OCI-LY3 (cell line): ENCODE data around the gene MIEF1.

Experiments
- CTCF ChIP-seq: fragments of 200-600, 300-600 bp; sonication (generic); IDR thresholded peaks from 2 replicates; pipeline ENCODE4 v1.5.1; 2014; ENCODE audit warnings: antibody characterized with exemption, low read length, low read depth
- EZH2phosphoT487 ChIP-seq: fragments of 200-600 bp; shearing (Covaris generic); IDR thresholded peaks from 2 replicates; pipeline ENCODE4 v1.6.1; 2018; ENCODE audit warnings: antibody characterized with exemption, mixed run types, low read depth

DNA sequence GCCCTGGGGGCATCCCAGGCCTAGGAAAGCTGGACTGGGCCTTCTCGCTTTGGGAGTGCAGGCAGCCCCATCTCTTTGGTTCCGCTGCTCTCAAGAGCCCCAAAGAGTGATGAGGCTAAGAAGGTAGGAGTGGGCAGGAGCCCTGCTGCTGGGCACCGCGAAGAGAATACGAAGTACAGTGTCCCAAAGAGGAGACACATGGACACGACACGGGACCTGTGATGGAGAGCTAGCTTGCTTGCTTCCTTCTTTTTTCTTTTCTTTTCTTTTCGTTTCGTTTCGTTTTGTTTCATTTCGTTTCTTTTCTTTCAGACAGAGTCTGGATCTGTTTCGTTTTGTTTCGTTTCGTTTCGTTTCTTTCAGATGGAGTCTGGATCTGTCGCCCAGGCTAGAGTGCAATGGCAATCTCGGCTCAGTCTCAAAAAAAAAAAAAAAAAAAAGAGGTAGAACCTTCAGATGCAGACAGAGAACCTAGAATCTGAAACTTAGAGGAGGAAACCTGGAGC is 34.6 kb upstream of the MIEF1 start:
- no peak for TF ChIP-seq CTCF
- no peak for TF ChIP-seq EZH2phosphoT487
